ENCODE measurements around the gene SOCS7. TPM values are rescaled to one million over a fixed set of nuclear protein-coding genes. Genes with fewer than 3 reads are reported as not detected.

The SOCS7 gene
- total RNA-seq, 1 experiment from 2014 or later = 11.9 TPM

DNA sequence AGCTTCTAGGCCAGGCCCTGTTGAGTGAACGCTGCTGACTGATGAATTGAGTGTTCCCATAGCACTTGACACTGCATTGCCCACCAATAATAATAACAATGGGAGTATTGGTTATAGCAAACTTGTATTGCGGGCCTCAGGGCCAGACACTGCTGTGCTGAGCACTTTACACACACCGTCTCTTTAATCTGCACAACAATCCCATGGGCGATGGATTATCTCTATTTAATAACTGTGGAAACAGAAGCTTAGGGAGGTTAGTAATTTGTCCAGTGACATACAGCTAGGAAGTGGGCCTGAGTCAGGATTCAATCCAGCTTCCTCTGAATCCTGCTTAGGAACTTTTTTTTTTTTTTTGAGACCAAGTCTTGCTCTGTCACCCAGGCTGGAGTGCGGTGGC, 87.8 kb downstream of the SOCS7 start:
- no peak for DNase-seq (ENCODE audit: low read depth)

DNA sequence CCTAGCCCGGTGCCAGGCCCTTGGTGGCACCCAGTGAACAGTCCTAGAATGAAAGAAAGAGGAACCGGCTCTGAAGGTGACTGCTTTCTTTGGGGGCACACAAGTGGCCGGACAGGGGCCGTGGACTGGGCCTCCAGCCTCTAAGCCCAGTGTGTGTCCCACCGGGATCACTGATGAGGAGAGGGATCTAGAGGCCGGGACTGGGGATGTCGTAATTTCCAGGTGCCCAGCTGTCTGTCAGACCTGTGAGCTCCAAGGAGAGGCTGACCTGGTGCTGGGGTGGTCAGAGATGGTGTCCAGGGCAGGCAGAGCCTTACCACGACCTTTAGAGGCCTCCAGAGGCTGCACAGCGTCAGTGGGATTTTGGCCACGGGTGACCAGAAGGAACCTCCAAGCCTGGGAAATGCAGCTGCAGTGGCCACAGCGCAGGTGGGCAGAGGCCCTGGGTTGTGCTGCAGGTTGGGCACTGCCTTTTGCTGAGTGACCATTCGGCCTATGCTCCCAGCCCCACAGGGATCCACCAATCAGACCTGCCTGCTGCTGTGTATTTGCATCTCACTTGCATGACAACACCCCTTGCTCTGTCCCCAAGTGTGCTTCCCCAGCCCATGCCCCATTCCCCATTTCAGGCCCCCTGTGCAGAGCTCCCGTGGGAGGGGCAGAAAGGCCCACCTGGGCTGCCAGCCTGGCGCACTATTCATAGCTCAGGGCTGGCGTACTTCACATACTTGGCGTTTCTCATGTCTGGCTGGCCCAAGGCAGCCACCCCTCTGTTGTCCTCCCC, 89.2 kb downstream of the SOCS7 start:
- no peak for DNase-seq (ENCODE audit: low read depth)

DNA sequence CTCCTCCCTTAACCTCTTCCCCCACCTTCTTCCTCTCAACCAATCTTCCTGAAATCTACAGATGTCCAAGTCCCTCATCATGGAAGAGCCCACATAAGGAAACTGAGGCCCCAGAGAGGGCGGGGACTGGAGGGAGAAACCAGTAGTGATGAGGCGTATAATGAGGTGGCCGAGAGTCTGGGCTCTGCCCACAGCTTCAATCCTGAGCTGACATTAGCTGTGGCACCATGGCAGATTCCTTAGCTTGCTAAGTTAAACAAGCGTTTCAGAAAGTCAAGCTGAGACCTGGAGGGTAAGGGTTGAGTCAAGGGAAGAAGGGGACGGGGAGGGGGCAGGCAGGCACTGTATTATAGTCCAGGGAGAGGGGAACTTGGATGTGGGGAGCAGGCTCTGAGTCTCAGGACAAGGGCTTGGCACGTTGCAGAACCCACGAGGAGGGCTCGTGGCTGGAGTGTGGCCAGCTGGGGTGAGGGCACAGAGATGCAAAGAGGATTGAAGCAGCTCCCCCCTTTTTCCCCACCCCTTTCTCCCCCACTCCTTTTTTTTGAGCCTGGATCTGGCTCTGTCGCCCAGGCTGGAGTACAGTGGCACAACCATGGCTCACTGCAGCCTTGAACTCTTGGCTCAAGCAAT, 89.9 kb downstream of the SOCS7 start:
- no peak for DNase-seq (ENCODE audit: low read depth)

DNA sequence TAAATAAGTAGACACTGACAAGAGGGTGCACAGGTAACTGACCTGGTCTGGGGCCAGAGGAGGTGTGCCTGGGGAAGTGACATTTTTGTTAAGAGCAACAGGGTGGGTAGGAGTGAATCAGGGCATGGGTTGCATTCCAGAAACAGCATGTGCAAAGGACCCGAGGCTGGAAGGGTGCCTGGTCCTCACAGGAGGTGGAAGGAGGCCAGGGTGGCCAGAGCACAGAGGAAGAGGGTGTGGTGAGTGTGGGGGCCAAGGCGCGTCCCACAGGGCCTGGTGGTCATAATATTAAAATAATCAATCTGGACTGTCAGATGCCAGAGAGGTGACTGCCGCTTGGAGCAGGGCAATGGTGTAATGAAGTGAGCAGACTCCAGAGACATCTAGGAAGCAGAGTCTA, 90.9 kb downstream of the SOCS7 start:
- DNase-seq (ENCODE audit: low read depth) = no peak

DNA sequence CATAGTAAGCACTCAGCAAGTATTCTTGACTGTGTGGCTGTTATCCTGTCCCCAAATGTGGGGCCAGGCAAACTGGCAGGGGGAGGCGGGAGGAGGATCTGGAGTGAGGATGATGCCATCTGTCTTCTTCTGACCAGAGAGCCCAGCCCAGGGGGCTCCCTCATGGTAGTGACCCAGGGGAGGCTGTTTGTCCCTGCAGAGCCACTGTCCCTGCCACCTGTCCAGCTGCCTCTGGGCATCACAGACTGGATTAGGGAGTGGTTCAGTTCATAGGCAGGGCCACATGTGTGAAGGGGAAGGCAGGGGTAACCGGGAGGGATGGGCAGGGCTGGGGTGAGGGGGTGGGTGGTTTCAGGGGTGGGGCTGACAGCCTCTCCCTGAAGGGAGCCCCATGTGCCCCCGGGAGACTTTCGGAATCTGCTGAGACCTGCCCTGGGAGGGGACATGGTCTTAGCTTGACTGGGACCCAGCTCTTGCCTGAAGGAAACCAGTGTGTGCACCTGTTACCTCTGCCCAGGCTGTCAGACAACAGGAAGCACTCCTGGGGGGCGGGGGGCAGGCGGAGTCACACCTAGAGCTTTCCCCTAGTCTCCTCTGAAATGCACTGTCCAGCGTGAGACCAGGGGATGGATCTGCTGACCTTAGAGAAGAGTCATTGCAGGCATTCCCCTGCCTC, 91.8 kb downstream of the SOCS7 start:
- no peak for DNase-seq (ENCODE audit: low read depth)

DNA sequence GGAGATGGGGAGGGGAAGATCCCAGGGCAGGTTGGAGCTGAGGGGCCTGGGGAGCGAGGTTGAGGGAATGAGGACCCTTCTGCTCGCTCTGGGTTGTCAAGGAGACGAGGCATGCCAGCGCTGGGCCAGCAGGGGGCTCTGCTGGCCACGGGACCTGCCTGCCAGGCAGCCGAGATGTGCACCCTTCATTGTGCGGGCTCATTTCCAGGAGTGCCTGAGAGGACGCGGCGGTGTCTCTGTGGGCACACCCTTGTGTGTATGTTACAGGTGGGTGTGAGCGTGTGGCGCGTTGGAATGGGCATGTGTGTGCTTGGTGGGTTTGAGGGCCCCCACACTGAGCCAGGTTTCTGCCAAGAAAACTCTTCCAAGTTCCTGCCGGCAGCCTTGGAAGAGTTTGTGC, 92.5 kb downstream of the SOCS7 start:
- DNase-seq (ENCODE audit: low read depth) = peak; percentile 57

DNA sequence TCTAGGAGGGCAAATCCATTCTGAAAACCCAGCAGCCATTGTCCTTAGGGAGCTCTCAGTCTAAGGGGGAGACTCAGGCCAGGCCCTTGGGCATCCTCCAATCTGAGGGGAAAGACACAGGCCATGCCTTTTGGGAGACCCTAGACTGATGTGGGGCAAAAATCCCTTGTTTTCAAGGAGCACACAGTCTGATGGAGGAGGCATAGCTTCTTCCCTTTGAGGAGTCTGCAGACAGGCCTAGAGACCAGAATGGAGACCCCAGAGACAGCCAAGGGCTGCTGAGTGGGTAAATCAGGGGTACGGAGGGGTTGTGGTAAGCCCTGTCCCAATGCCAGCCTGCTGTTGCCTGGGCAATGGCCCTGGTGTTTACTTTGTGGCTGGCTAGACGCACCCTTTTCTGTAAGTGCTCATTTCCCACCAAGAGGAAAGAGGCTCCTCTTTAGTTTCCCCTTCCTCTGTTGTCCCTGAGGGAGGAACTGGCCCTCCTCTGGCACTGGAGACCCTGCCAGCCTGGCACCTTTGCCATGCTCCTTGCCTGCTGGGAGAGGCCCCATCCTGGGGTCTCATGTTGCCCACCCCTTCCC, 96.0 kb downstream of the SOCS7 start:
- peak; percentile 41 for DNase-seq (ENCODE audit: low read depth)

DNA sequence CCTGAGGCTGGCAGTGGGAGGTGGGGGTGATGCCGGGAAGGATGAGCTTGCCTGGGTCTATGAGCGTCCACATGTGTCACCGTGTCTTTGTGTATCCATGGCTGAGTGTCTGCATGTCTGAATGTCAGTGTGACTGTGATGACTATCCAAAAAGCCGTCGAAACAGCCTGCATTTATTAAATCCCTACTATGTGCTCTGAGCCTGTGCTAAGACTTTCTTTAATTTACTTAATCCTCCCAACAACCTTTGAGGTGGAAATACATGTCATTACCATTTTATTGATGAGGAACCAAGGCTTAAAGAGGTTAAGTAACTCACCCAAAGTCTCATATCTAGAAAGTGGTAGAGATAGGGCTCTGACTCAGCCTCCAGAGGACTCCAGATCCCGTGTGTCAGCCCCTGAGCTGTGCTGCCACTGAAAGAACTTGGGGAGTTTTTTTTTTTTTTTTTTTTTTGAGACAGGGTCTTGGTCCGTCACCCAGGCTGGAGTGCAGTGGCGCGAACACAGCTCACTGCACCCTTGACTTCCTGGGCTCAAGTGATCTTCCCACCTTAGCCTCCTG, 96.6 kb downstream of the SOCS7 start:
- no peak for DNase-seq (ENCODE audit: low read depth)

DNA sequence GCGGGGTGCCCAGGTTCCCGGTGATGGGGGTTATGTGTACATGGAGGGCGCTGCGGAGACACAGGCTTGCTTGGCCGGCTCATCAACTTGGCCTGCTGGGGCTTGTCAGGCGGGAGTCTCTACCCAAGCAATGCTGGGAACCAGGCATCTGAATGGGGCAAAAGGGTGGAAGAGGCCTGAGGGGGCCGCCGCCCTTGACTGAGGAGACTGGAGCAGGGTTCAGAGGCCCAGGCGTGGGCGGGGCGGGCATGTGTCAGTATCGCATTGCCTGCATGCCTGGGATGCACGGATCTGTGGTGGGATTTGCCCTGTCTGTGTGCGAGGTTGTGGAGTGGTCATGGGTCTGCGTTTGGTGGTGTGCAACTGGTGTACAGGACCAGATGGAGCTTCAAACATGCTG, 97.7 kb downstream of the SOCS7 start:
- no peak for DNase-seq (ENCODE audit: low read depth)

DNA sequence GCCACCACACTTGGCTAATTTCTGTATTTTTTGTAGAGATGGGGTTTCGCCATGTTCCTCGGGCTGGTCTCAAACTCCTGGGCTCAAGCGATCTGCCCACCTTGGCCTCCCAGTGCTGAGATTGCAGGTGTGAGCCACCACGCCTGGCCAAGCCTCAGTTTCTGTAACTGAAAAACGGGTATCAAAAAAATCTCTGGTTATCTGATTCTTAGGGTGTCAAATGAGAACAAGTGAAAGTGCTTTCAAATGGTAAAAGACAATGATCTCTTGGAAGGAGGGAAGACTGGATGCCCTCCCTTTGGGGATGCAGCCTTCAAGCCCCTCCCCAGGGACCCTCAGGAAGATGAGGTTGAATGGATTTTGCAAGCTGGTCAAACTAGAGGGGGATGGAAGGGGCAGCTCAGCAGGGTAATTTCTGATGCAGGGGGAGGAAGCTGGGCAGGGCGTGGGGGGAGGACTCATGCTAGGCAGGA, 98.9 kb downstream of the SOCS7 start:
- DNase-seq (ENCODE audit: low read depth) = no peak

DNA sequence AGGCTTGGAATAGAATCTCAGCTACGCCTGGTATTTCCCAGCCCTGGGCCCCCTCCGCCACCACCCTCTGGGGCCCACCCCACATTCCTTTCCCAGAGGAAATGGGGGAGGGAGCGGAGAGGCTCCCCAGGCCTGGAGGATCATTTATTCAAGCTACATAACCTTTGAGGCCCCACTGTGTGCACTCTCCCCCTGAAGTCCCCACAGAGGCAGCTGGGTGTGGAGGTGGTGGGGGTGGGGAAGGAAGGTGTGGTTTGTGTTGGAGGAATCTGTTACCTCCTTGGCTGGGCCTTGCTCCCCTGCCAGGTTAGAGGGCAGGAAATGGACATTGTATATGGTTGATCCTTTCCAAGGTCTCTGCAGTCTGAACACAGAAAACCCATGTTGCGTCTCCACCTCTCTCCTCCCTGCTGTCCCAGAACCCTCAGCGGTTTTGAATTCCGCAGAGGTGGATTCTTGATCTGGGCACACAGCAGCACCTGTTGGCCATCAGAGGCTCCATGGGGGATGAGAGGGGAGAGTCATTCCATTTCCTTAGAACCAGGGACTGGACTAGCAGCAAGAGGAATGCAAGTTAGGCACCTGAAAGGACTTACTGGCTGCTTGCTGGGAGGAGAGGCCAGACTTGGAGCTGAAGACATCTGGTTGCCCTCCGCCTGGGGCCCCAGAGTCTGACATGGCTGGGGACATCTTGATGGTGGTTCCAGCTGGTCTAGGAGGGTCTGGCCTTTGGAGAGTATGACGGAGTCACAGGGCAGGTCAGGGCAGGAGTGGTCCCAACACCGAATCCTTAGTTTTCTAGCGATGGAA, 99.6 kb downstream of the SOCS7 start:
- DNase-seq (ENCODE audit: low read depth) = peak; percentile 92

DNA sequence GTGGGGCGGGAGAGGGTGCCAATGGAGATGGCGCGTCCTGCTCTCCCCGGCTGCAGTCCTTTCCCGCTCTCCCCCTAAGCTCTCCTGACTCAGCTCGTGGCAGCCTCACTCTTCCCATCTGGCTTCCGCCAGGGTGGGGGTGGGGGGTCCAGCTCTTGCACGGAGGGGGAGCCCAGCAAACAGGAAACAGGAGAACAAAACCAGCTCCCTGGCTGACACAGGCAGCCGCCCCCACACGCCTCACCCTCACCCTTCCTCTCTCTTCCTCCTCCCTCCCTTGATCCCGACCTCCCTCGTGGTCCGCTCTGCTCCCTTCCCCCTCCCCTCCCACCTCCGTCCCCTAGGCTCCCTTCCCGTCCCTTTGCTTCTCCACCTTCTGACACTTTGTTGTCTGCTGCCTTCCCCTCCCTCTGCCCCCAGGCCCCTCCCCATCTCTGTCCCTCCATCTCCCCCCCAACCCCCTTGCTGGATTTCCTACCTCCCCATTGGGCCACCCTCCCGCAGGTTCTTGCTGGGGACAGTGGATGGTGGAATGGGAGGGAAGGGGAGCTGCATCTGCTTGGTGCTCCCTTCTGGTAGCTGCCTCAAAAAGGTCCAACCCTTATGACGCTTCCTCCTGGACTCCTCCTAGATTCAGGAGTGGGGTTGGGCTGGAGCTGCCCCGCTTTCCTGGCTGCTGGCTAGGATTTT, 100.3 kb downstream of the SOCS7 start:
- peak; percentile 98 for DNase-seq (ENCODE audit: low read depth)

DNA sequence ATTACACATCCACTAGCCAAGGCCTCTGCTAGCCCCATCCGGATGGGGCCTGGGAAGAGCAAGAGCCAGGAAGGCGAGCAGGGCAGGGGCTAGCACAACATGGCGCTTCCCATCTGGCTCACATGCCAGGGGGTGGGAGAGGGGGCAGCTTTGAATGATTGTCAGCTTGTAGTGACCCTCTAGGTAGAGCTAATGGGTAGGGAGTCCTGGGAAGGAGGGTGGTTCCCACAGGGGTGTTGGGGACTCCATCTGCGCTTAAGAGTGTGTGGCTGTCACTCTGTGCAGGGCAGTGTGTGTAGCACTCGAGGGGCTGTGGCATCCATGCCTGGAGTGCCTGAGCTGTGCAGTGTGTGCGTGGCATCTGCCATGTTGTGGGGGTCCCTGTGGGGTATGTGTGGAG, 101.1 kb downstream of the SOCS7 start:
- DNase-seq (ENCODE audit: low read depth) = no peak

DNA sequence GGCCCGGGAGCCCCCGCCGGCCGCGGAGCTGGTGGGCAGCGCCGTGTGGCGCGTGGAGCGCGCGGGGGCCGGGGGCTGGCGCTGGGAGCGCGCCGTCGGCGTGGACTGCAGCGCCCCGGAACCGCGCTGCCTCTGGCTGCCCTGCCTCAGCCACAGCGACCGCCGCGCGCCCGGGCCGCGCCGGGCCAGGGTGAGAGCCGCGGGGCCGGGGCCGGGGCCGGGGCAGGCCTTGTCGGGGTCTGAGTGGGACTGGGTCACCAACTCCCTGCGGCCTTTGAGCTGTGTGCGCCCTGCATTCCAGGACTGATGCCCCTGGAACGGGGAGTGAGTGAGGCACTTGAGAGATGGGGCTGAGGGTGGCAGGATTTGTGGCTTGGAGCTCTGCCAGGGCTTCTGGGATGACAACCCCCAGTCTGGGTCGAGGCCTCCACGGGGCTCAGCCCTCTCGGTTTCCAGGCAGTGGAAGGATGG, 102.3 kb downstream of the SOCS7 start:
- peak; percentile 66 for DNase-seq (ENCODE audit: low read depth)

DNA sequence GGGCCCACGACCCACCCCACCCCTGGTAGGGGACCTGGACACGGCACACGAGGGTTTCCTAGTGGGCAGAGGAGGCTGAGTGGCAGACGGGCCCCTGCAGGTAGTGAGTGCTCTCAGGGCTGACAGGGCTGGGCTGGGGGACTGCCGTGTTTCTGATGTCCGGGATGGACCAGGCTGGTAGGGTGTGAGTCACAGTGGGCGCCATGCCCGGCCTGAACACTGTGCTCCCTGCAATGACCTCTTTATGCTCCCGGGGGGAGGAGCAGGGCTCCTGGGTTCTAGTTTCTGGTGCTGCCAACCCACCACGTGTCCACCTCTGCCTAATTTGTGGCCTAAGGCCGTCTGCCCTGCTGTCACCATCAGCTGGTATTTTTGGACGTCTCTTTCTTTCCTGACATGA, 102.9 kb downstream of the SOCS7 start:
- peak; percentile 85 for DNase-seq (ENCODE audit: low read depth)

Other genes starting within 250 kb of the SOCS7 start
- gene TBC1D3E, start 223.9 kb upstream of the SOCS7 start, total RNA-seq (2014; rRNA removed; shearing (Covaris generic)) = 0.60 TPM in 1 of 2 replicates, not detected in the other
- 0.20 TPM in 1 of 2 replicates, not detected in the other for gene TBC1D3, start 159.3 kb upstream of the SOCS7 start, total RNA-seq (2014; rRNA removed; shearing (Covaris generic))
- 79.7 and 85.6 TPM in 2 replicates for gene MRPL45, start 54.7 kb upstream of the SOCS7 start, total RNA-seq (2014; rRNA removed; shearing (Covaris generic))
- gene GPR179, start 7.9 kb upstream of the SOCS7 start, total RNA-seq (2014; rRNA removed; shearing (Covaris generic)) = not detected in 2 replicates
- 21.7 and 40.0 TPM in 2 replicates for gene ARHGAP23, start 76.6 kb downstream of the SOCS7 start, total RNA-seq (2014; rRNA removed; shearing (Covaris generic))